ENCODE measurements around the gene TRIM2.

The TRIM2 gene

DNA sequence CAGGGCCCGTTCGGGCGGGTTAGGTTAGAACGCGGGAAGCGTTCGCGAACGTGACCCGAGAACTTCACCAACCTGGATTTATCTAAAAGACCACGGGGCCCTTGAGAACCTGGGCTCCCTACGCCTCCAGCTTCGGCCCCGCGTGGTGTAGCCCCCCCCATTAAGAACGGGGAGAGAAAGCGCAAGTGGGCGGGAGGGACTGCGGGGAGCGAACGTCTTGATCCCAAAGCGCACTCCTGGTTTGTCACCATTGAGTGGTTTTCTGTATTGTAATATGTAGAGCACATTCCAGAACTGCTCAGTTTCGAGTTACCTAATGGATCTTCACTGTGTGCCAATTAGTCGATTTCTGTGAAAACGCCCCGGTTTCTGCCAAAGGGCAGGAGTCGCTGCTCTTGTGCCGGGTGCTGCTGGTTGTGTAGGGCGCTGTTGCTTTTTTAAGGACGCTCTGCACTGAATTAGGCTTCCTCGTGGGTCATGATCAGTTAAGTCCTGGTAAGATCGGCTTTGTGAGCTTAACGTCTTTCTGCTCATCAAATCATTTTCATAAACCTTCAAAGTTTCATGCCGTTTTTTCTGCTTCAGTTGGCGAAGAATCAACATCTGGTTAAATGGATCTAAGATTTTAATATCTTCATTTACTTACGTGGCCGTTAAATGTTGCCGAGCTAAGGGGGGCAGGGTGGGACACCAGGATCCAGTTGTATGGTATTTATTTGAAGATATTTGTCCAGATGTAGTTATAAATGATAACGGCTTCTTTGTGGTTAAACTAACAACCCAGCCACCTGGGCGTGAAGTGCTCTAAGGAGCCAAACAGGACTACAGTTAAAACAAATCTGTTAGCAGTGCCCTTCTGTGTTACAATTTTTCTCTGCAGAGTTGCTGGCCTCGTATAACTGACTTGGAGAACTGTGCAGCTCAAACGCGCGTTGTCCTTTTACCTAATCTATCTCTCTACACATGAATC is 141.1 kb downstream of the TRIM2 start:
- no peaks in the 10 kb centered on the region for H3K36me3 ChIP-seq (ENCODE audit: insufficient read depth)
- peaks cover 47% of the 10 kb centered on the region for H3K4me1 ChIP-seq (ENCODE audit: low read depth, poor library complexity, severe bottlenecking)
- H4K20me1 ChIP-seq (ENCODE audit: insufficient read depth) = no peaks in the 10 kb centered on the region
- H3K4me3 ChIP-seq (IDR thresholded peaks at IDR 0.05; ENCODE audit: insufficient read depth, low read depth, low read length) = no peak overlapping the region
- H3K27ac ChIP-seq = peak overlapping the region; percentile 86
- H3K79me2 ChIP-seq (ENCODE audit: insufficient read depth, low read depth) = peaks cover 37% of the 10 kb centered on the region
- H3K4me2 ChIP-seq = peak overlapping the region; percentile 68
- peak overlapping the region; percentile 98 for H3K9ac ChIP-seq
- no peaks in the 10 kb centered on the region for H3K27me3 ChIP-seq (ENCODE audit: insufficient read depth, low read depth)
- TF ChIP-seq, protein P1, sequence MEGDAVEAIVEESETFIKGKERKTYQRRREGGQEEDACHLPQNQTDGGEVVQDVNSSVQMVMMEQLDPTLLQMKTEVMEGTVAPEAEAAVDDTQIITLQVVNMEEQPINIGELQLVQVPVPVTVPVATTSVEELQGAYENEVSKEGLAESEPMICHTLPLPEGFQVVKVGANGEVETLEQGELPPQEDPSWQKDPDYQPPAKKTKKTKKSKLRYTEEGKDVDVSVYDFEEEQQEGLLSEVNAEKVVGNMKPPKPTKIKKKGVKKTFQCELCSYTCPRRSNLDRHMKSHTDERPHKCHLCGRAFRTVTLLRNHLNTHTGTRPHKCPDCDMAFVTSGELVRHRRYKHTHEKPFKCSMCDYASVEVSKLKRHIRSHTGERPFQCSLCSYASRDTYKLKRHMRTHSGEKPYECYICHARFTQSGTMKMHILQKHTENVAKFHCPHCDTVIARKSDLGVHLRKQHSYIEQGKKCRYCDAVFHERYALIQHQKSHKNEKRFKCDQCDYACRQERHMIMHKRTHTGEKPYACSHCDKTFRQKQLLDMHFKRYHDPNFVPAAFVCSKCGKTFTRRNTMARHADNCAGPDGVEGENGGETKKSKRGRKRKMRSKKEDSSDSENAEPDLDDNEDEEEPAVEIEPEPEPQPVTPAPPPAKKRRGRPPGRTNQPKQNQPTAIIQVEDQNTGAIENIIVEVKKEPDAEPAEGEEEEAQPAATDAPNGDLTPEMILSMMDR (conservative IDR thresholded peaks at IDR 0.05; ENCODE audit: low read depth, low read length) = no peak
- H2AFZ ChIP-seq (ENCODE audit: low read depth) = peak overlapping the region; percentile 98

DNA sequence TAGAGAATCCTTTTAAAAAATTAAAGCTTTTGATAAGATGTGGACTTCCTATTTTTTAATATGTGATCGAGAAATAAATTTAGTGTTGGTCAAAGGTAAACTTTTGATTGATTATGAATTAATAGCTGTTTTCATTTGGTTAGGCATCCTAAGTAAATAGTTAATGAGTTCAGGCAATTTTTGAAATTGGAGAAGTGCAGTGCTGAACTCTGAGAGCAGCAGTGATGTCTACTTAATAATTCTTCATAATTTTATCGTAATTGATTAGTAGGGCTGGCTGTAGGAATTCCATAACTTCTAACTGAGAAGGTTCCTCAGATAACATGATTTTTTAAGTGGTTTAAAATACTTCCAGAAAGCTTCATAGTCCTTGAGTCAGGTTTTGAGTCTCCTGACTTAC is 141.8 kb downstream of the TRIM2 start:
- H3K27ac ChIP-seq = peak overlapping the region; percentile 86
- H3K4me1 ChIP-seq (ENCODE audit: low read depth, poor library complexity, severe bottlenecking) = peaks cover 47% of the 10 kb centered on the region
- H3K36me3 ChIP-seq (ENCODE audit: insufficient read depth) = no peaks in the 10 kb centered on the region
- no peaks in the 10 kb centered on the region for H3K27me3 ChIP-seq (ENCODE audit: insufficient read depth, low read depth)
- peak overlapping the region; percentile 98; the same call in 1 of the 2 replicates for H2AFZ ChIP-seq (ENCODE audit: low read depth)
- peak overlapping the region; percentile 98 for H3K9ac ChIP-seq
- peaks cover 37% of the 10 kb centered on the region for H3K79me2 ChIP-seq (ENCODE audit: insufficient read depth, low read depth)
- TF ChIP-seq, protein P1 (conservative IDR thresholded peaks at IDR 0.05; ENCODE audit: low read depth, low read length) = no peak
- H3K4me2 ChIP-seq = peak overlapping the region; percentile 68
- H3K4me3 ChIP-seq (IDR thresholded peaks at IDR 0.05; ENCODE audit: insufficient read depth, low read depth, low read length) = no peak overlapping the region
- no peaks in the 10 kb centered on the region for H4K20me1 ChIP-seq (ENCODE audit: insufficient read depth)

DNA sequence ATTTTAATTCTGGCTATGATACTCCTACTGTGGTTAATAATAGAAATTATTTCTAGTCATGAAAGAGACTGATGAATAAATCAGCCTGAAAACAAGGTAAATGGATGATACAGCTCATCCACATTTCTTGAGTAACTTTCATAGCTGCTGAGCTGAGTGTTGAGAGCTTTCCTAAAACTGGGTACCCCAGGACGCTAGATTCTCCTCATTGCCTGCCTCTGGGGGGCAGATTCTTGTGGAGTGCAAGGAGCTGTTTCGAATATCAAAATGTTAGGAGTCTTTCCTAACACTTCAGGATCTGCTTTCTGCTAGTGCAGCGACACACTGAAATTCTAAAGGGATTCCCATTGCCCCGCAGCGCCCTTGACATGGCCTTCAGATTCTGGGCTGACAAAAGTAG is 142.3 kb downstream of the TRIM2 start:
- no peak overlapping the region for H2AFZ ChIP-seq (ENCODE audit: low read depth)
- H3K36me3 ChIP-seq (ENCODE audit: insufficient read depth) = no peaks in the 10 kb centered on the region
- no peaks in the 10 kb centered on the region for H4K20me1 ChIP-seq (ENCODE audit: insufficient read depth)
- H3K9ac ChIP-seq = peak overlapping the region; percentile 98; the same call in 1 of the 2 replicates
- no peaks in the 10 kb centered on the region for H3K27me3 ChIP-seq (ENCODE audit: insufficient read depth, low read depth)
- H3K27ac ChIP-seq = peak overlapping the region; percentile 86; the same call in 1 of the 2 replicates
- no peak overlapping the region for H3K4me3 ChIP-seq (IDR thresholded peaks at IDR 0.05; ENCODE audit: insufficient read depth, low read depth, low read length)
- H3K79me2 ChIP-seq (ENCODE audit: insufficient read depth, low read depth) = peaks cover 37% of the 10 kb centered on the region
- TF ChIP-seq, protein P1 (conservative IDR thresholded peaks at IDR 0.05; ENCODE audit: low read depth, low read length) = no peak
- peaks cover 47% of the 10 kb centered on the region for H3K4me1 ChIP-seq (ENCODE audit: low read depth, poor library complexity, severe bottlenecking)
- peak overlapping the region; percentile 68 for H3K4me2 ChIP-seq

DNA sequence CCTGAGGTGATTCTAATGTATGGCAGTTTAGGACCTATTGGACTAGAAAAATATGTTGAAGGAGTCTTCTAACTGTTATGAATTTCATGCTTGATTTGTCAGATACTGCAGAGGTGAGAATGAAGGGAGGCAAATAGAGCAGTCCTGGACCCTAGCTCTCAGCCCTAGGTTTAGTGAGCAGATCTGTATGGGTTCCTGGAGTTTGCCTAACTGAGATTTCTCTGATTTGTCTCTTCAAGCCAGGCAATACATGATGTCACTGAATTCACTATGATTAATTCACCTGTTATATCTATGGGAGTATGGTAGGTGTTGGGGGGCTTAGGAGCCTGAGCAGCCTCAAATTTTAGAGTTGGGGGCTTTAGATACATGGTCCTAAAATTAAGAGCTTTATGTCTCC is 142.9 kb downstream of the TRIM2 start:
- Histone ChIP-seq H3K79me2 (ENCODE audit: insufficient read depth, low read depth) (peaks cover 37% of the 10 kb centered on the region), H2AFZ (ENCODE audit: low read depth) (no peak overlapping the region), H3K27ac (no peak overlapping the region), H3K4me2 (peak overlapping the region; percentile 68; the same call in 1 of the 2 replicates), H3K4me3 (IDR thresholded peaks at IDR 0.05; ENCODE audit: insufficient read depth, low read depth, low read length) (no peak overlapping the region), H3K9ac (no peak overlapping the region), H3K36me3 (ENCODE audit: insufficient read depth) (no peaks in the 10 kb centered on the region), H3K4me1 (ENCODE audit: low read depth, poor library complexity, severe bottlenecking) (peaks cover 47% of the 10 kb centered on the region), H3K27me3 (ENCODE audit: insufficient read depth, low read depth) (no peaks in the 10 kb centered on the region), H4K20me1 (ENCODE audit: insufficient read depth) (no peaks in the 10 kb centered on the region)
- TF ChIP-seq, protein P1 (conservative IDR thresholded peaks at IDR 0.05; ENCODE audit: low read depth, low read length) = no peak
